Measurements from ENCODE around the gene TST.

TST gene

DNA sequence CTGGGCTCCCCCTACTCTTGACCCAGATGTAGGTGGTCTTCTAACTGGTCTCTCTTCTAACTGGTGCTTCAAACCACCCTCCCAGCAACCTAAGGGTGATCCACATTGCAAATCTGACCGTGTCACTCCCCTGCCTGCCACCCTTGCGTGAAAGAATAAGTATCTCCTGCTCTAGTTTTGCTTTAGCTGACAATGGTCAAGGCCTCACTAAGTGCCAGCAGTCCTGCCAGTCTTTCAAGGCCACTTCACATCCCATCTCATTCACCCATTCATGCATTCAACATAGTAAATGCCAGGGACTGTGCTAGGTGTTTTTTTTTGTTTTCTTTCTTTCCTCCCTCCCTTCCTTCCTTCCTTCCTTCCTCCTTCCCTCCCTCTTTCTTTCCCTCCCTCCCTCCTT is 30.0 kb upstream of the TST start:
- TF ChIP-seq, protein P1, sequence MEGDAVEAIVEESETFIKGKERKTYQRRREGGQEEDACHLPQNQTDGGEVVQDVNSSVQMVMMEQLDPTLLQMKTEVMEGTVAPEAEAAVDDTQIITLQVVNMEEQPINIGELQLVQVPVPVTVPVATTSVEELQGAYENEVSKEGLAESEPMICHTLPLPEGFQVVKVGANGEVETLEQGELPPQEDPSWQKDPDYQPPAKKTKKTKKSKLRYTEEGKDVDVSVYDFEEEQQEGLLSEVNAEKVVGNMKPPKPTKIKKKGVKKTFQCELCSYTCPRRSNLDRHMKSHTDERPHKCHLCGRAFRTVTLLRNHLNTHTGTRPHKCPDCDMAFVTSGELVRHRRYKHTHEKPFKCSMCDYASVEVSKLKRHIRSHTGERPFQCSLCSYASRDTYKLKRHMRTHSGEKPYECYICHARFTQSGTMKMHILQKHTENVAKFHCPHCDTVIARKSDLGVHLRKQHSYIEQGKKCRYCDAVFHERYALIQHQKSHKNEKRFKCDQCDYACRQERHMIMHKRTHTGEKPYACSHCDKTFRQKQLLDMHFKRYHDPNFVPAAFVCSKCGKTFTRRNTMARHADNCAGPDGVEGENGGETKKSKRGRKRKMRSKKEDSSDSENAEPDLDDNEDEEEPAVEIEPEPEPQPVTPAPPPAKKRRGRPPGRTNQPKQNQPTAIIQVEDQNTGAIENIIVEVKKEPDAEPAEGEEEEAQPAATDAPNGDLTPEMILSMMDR (IDR thresholded peaks at IDR 0.05; ENCODE audit: control extremely low read depth, extremely low read depth, low read depth, missing control alignments), result no peak
- no peak for DNase-seq (ENCODE audit: extremely low spot score)
- ChIA-PET POLR2A (no interaction called here), CTCF (interaction anchor here (0.8 to 1.4 kb wide), 3 partner anchors 27 to 43 kb away, joined by 3 read pairs; no protein-coding TSS in a partner anchor)

DNA sequence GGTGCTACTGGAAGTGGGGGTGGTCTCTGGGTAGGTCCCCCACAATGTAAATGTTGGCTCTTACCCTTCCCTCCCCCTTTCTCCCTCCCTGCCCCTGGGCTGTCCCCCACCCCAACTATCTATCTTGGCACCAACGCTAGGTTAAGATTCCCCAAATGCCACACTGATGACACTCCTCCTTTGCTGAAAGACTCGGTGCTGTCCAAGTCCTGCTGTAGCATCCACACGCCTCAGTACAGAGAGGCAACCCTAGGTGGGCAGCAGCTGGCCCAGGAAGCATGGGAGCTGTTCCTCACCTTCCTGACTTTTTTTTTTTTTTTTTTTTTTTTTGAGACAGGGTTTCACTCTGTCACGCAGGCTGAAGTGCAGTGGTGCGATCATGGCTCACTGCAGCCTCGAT is 28.9 kb upstream of the TST start:
- no peak for DNase-seq (ENCODE audit: extremely low spot score)
- ChIA-PET CTCF (interaction anchor here (0.8 to 5.8 kb wide), 5 partner anchors 26 to 274 kb away, joined by 3 to 34 read pairs (median 3); no protein-coding TSS in a partner anchor), POLR2A (no interaction called here)
- TF ChIP-seq, protein P1 (IDR thresholded peaks at IDR 0.05; ENCODE audit: control extremely low read depth, extremely low read depth, low read depth, missing control alignments), result no peak

DNA sequence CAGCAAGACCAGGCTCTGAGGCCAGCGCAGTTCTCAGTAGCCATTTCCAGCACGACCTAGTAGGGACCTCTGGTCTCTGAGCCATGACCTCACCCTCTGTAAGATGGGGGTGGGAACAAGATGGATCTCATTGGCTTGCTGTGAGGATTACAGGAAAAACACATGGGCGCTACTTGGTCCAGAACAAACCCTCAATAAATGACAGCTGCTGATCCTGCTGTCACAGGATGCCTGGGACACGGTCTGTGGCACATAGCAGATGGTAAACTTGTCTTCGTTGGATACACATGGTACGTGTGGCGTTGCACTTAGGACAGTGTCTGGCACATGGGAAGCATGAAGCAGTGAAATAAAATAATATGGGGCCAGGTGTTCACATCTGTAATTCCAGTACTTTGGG is 27.8 kb upstream of the TST start:
- TF ChIP-seq, protein P1 (IDR thresholded peaks at IDR 0.05; ENCODE audit: control extremely low read depth, extremely low read depth, low read depth, missing control alignments), result no peak
- DNase-seq (ENCODE audit: extremely low spot score), result no peak
- ChIA-PET POLR2A (no interaction called here), CTCF (interaction anchor here (0.9 to 5.8 kb wide), 12 partner anchors 8 to 264 kb away, joined by 3 to 40 read pairs (median 6); partner anchors contain the start of genes MPST and TST)

- no peak for DNase-seq (ENCODE audit: extremely low spot score)
- ChIA-PET CTCF (interaction anchor here (0.9 to 5.8 kb wide), 16 partner anchors 8 to 264 kb away, joined by 3 to 40 read pairs (median 4); partner anchors contain the start of genes MPST and TST), POLR2A (no interaction called here)
- TF ChIP-seq, protein P1 (IDR thresholded peaks at IDR 0.05; ENCODE audit: control extremely low read depth, extremely low read depth, low read depth, missing control alignments), result no peak
Observed at GRCh38 chr22:37046589-37046988, 27.3 kb upstream of the TST start.

DNA sequence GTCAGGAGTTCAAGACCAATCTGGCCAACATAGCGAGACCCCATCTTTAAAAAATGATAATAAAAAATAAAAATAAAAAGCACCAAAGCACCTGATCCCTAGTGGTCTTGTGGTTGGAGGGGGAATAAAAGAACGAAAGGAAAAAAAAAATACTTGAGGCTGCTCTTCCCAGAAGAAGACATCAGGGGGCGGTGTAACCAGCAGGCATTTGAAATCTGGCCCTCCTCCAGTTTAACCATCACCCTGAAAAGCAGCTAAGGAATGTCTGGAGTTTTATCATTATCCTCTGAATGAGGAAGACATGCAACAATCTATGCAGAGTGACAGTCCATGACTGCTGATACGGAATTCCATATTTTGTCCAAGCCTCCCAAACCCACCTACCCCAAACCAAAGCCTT is 26.7 kb upstream of the TST start:
- CTCF ChIA-PET, result interaction anchor here (0.9 to 5.8 kb wide), 16 partner anchors 9 to 263 kb away, joined by 3 to 40 read pairs (median 4); partner anchors contain the start of genes MPST and TST
- POLR2A ChIA-PET, result no interaction called here
- DNase-seq (ENCODE audit: extremely low spot score), result no peak
- TF ChIP-seq, protein P1 (IDR thresholded peaks at IDR 0.05; ENCODE audit: control extremely low read depth, extremely low read depth, low read depth, missing control alignments), result peak; percentile 52

- POLR2A ChIA-PET, result no interaction called here
- TF ChIP-seq, protein P1 (IDR thresholded peaks at IDR 0.05; ENCODE audit: control extremely low read depth, extremely low read depth, low read depth, missing control alignments), result no peak
- no peak for DNase-seq (ENCODE audit: extremely low spot score)
- CTCF ChIA-PET, result interaction anchor here (0.7 to 5.8 kb wide), 36 partner anchors 10 to 498 kb away, joined by 3 to 40 read pairs (median 4); partner anchors contain the start of genes MPST, NCF4 and TST
Observed at GRCh38 chr22:37044634-37045625, 25.7 kb upstream of the TST start.
